HL-60 (cell line): ENCODE measurements around the gene BTNL8.
"Not testable (repeated sequence)": the region's sequence is repeated elsewhere in the genome, so short reads cannot be mapped to it uniquely, and the experiment has no call there.

Experiments used
- DNase-seq, 2 experiments: peaks; one replicate each; pipeline ENCODE4 v3.0.0-alpha.2; 2010 to 2020; ENCODE audit warnings: low read depth in 1 of 2, low spot score in 1 of 2
- H3K27ac ChIP-seq: fragments of 250-450 bp; sonication (Bioruptor Pico); replicated peaks from 2 replicates; pipeline ENCODE4 v1.5.1; 2020; ENCODE audit warnings: mild to moderate bottlenecking, moderate library complexity
- H3K27me3 ChIP-seq: fragments of 250-450 bp; sonication (Bioruptor Pico); 2 replicates; pipeline ENCODE4 v1.5.1; 2021; ENCODE audit warnings: mild to moderate bottlenecking, moderate library complexity; ENCODE audit not compliant: insufficient read depth, poor library complexity, severe bottlenecking
- H3K4me3 ChIP-seq: replicated peaks from 2 replicates; pipeline ENCODE4 v1.5.1; 2011; ENCODE audit warnings: mild to moderate bottlenecking, control low read depth, low read length; ENCODE audit not compliant: insufficient read depth
- CTCF ChIP-seq: IDR thresholded peaks from one replicate; pipeline ENCODE4 v1.5.1; 2011; ENCODE audit warnings: low read length, control low read depth, inconsistent platforms; ENCODE audit not compliant: insufficient read depth
- GABPA ChIP-seq: IDR thresholded peaks from 2 replicates; pipeline ENCODE4 v1.6.1; 2012; ENCODE audit warnings: low read depth
- POLR2AphosphoS5 ChIP-seq: IDR thresholded peaks from 2 replicates; pipeline ENCODE4 v1.6.1; 2012; ENCODE audit warnings: low read depth
- REST ChIP-seq: IDR thresholded peaks from 2 replicates; pipeline ENCODE4 v1.6.1; 2012; ENCODE audit warnings: low read depth; ENCODE audit not compliant: insufficient replicate concordance
- SPI1 ChIP-seq: IDR thresholded peaks from 2 replicates; pipeline ENCODE4 v1.6.1; 2012; ENCODE audit warnings: low read depth, mild to moderate bottlenecking, borderline replicate concordance

The BTNL8 gene

GRCh38 chr5:180874804-180875582, 24.0 kb upstream of the BTNL8 start:
- Histone ChIP-seq H3K27me3 (no peaks in the 10 kb centered on the region), H3K27ac (no peak overlapping the region; the same call in 1 of the 2 replicates), H3K4me3 (no peak overlapping the region)
- no peak for DNase-seq
- TF ChIP-seq GABPA, result no peak

GRCh38 chr5:180875860-180876426, 23.0 kb upstream of the BTNL8 start:
- no peak overlapping the region for H3K27ac ChIP-seq
- H3K27me3 ChIP-seq, result no peaks in the 10 kb centered on the region
- DNase-seq, result no peak
- no peak overlapping the region for H3K4me3 ChIP-seq
- no peak for TF ChIP-seq POLR2AphosphoS5
- TF ChIP-seq GABPA, result no peak
- TF ChIP-seq CTCF, result no peak
- no peak for TF ChIP-seq SPI1
- no peak for TF ChIP-seq REST

- H3K27ac ChIP-seq, H3K4me3 ChIP-seq, DNase-seq, H3K27me3 ChIP-seq: not testable (repeated sequence)
These were observed 13.0 kb upstream of the BTNL8 start for GRCh38 chr5:180885845-180886529.

GRCh38 chr5:180889381-180889780, 9.6 kb upstream of the BTNL8 start:
- Histone ChIP-seq H3K27ac (no peak overlapping the region; the same call in 1 of the 2 replicates), H3K27me3 (no peaks in the 10 kb centered on the region), H3K4me3 (no peak overlapping the region)
- peak in 1 of 2 experiments; percentile 66 for DNase-seq
- TF ChIP-seq SPI1 (peak; percentile 72), GABPA (no peak)

GRCh38 chr5:180895330-180895729, 3.6 kb upstream of the BTNL8 start:
- H3K4me3 ChIP-seq, DNase-seq, H3K27me3 ChIP-seq, H3K27ac ChIP-seq: not testable (repeated sequence)

GRCh38 chr5:180900178-180900577, 1.2 kb downstream of the BTNL8 start:
- no peak for TF ChIP-seq REST
- TF ChIP-seq CTCF, result no peak
- no peak for TF ChIP-seq SPI1
- no peak for TF ChIP-seq POLR2AphosphoS5
- TF ChIP-seq GABPA, result no peak
- H3K27ac ChIP-seq, result no peak overlapping the region
- no peaks in the 10 kb centered on the region for H3K27me3 ChIP-seq
- no peak for DNase-seq
- no peak overlapping the region for H3K4me3 ChIP-seq
